DND-41 (cell line): ENCODE data around the gene WFIKKN2.

Source experiments
- ATAC-seq: fragments of 200-7000 bp; cut with Tn5 transposase; 3 replicates; pipeline ENCODE4 v1.9.1; 2021; ENCODE audit warnings: low read depth; ENCODE audit not compliant: insufficient read depth
- DNase-seq: peaks from one replicate; pipeline ENCODE4 v3.0.0-alpha.2; 2020
- H2AFZ ChIP-seq: 2 replicates; pipeline ENCODE4 v1.6.0; 2012; ENCODE audit warnings: low read depth, low read length
- H3K27ac ChIP-seq: 2 replicates; pipeline ENCODE4 v1.5.1; 2012; ENCODE audit warnings: low read length, inconsistent platforms
- H3K27me3 ChIP-seq: fragments of 200-600 bp; sonication (generic); 2 replicates; pipeline ENCODE4 v1.6.0; 2012; ENCODE audit warnings: low read length, mild to moderate bottlenecking, inconsistent platforms; ENCODE audit not compliant: insufficient read depth, poor library complexity
- H3K36me3 ChIP-seq: 2 replicates; pipeline ENCODE4 v1.5.1; 2012; ENCODE audit warnings: low read length, inconsistent platforms; ENCODE audit not compliant: insufficient read depth
- H3K4me1 ChIP-seq: 2 replicates; pipeline ENCODE4 v1.5.1; 2012; ENCODE audit warnings: mild to moderate bottlenecking, low read length; ENCODE audit not compliant: insufficient read depth
- H3K4me2 ChIP-seq: 2 replicates; pipeline ENCODE4 v1.6.0; 2012; ENCODE audit warnings: mild to moderate bottlenecking, moderate library complexity, low read length, inconsistent platforms; ENCODE audit not compliant: insufficient read depth
- H3K4me3 ChIP-seq, 2 experiments: fragments of 200-600 bp in 1 of 2; shearing (Covaris generic) in 1 of 2; 2 replicates each; pipeline ENCODE4 v1.5.1; 2012 to 2016; ENCODE audit warnings: inconsistent platforms in 2 of 2, low read length in 2 of 2, mild to moderate bottlenecking in 2 of 2, low read depth in 1 of 2, moderate library complexity in 1 of 2
- H3K79me2 ChIP-seq: 2 replicates; pipeline ENCODE4 v1.6.0; 2012; ENCODE audit warnings: low read length, inconsistent platforms; ENCODE audit not compliant: insufficient read depth
- H3K9ac ChIP-seq: 2 replicates; pipeline ENCODE4 v1.6.0; 2012; ENCODE audit warnings: low read depth, mild to moderate bottlenecking, inconsistent platforms, low read length, moderate library complexity
- H3K9me3 ChIP-seq: 2 replicates; pipeline ENCODE4 v1.5.1; 2012; ENCODE audit warnings: low read length, moderate library complexity, mild to moderate bottlenecking, inconsistent platforms; ENCODE audit not compliant: insufficient read depth, severe bottlenecking
- H4K20me1 ChIP-seq: 2 replicates; pipeline ENCODE4 v1.6.0; 2012; ENCODE audit warnings: low read length; ENCODE audit not compliant: insufficient read depth
- CTCF ChIP-seq: IDR thresholded peaks from 2 replicates; pipeline ENCODE4 v1.5.1; 2012; ENCODE audit warnings: borderline replicate concordance, low read length, moderate library complexity, mild to moderate bottlenecking; ENCODE audit not compliant: poor library complexity, severe bottlenecking; ENCODE audit errors: extremely low read depth
- EZH2 ChIP-seq: IDR thresholded peaks from 3 replicates; pipeline ENCODE4 v1.6.1; 2012; ENCODE audit warnings: borderline replicate concordance, low read depth, mild to moderate bottlenecking, moderate library complexity, low read length, inconsistent platforms; ENCODE audit not compliant: severe bottlenecking

Gene WFIKKN2

GRCh38 chr17:50829332-50829731, 6.1 kb upstream of the WFIKKN2 start:
- peaks cover under 1% of the 10 kb centered on the region for H3K27me3 ChIP-seq
- H3K9me3 ChIP-seq, result no peaks in the 10 kb centered on the region
- TF ChIP-seq CTCF (no peak), EZH2 (no peak)
- no peak overlapping the region for H3K4me2 ChIP-seq
- H2AFZ ChIP-seq, result no peak overlapping the region
- H3K36me3 ChIP-seq, result no peaks in the 10 kb centered on the region
- no peak overlapping the region for H3K27ac ChIP-seq
- H3K4me3 ChIP-seq, result no peak overlapping the region
- DNase-seq, result no peak
- no peak for ATAC-seq
- no peak overlapping the region for H3K9ac ChIP-seq
- no peaks in the 10 kb centered on the region for H3K79me2 ChIP-seq
- no peaks in the 10 kb centered on the region for H4K20me1 ChIP-seq
- H3K4me1 ChIP-seq, result no peaks in the 10 kb centered on the region

- no peaks in the 10 kb centered on the region for H3K4me1 ChIP-seq
- H2AFZ ChIP-seq, result no peak overlapping the region
- ATAC-seq (no peak), DNase-seq (no peak)
- no peak overlapping the region for H3K9ac ChIP-seq
- TF ChIP-seq CTCF, result no peak
- no peak for TF ChIP-seq EZH2
- no peak overlapping the region for H3K27ac ChIP-seq
- no peaks in the 10 kb centered on the region for H3K36me3 ChIP-seq
- H4K20me1 ChIP-seq, result no peaks in the 10 kb centered on the region
- no peak overlapping the region for H3K4me3 ChIP-seq
- peaks cover 8% of the 10 kb centered on the region for H3K27me3 ChIP-seq
- no peak overlapping the region for H3K4me2 ChIP-seq
- H3K9me3 ChIP-seq, result no peaks in the 10 kb centered on the region
- H3K79me2 ChIP-seq, result no peaks in the 10 kb centered on the region
These were observed 5.0 kb upstream of the WFIKKN2 start for GRCh38 chr17:50830352-50830751.

GRCh38 chr17:50830994-50831393, 4.4 kb upstream of the WFIKKN2 start:
- Histone ChIP-seq H3K36me3 (no peaks in the 10 kb centered on the region), H3K27me3 (peaks cover 8% of the 10 kb centered on the region), H3K27ac (no peak overlapping the region), H3K79me2 (no peaks in the 10 kb centered on the region), H3K9ac (no peak overlapping the region), H4K20me1 (no peaks in the 10 kb centered on the region), H2AFZ (no peak overlapping the region), H3K4me2 (no peak overlapping the region), H3K4me3 (no peak overlapping the region), H3K4me1 (no peaks in the 10 kb centered on the region), H3K9me3 (no peaks in the 10 kb centered on the region)
- TF ChIP-seq EZH2, result no peak
- no peak for TF ChIP-seq CTCF
- ATAC-seq (no peak), DNase-seq (no peak)

- Histone ChIP-seq H3K27ac (no peak overlapping the region), H3K79me2 (no peaks in the 10 kb centered on the region), H2AFZ (no peak overlapping the region), H3K4me2 (no peak overlapping the region), H3K27me3 (peaks cover 8% of the 10 kb centered on the region), H4K20me1 (no peaks in the 10 kb centered on the region), H3K9me3 (no peaks in the 10 kb centered on the region), H3K4me3 (no peak overlapping the region), H3K4me1 (no peaks in the 10 kb centered on the region), H3K36me3 (no peaks in the 10 kb centered on the region), H3K9ac (no peak overlapping the region)
- DNase-seq (no peak), ATAC-seq (no peak)
- TF ChIP-seq EZH2 (no peak), CTCF (no peak)
These were observed 3.9 kb upstream of the WFIKKN2 start for GRCh38 chr17:50831471-50831928.
